BJ (cell line): ENCODE measurements around the gene FAM168A. TPM values are rescaled to one million over a fixed set of nuclear protein-coding genes. Genes with fewer than 3 reads are reported as not detected.

Experiments used
- CTCF ChIA-PET: fragments of 350-600 bp; formaldehyde crosslinking; extraction: SDS; loops from one replicate; lab custom pipeline; 2021; ENCODE audit warnings: antibody characterized with exemption, inconsistent platforms; lab: Yijun Ruan, JAX
- POLR2A ChIA-PET: fragments of 300-600 bp; sonication (Branson Sonifier 250); formaldehyde crosslinking; extraction: SDS; loops from one replicate; lab custom pipeline; 2021; ENCODE audit warnings: antibody characterized with exemption; lab: Charles Lee
- DNase-seq: peaks from one replicate; pipeline ENCODE4 v3.0.0-alpha.2; 2011; ENCODE audit warnings: low read depth
- H3K27me3 ChIP-seq: 2 replicates; pipeline ENCODE4 v1.6.0; 2011; ENCODE audit warnings: low read length; ENCODE audit not compliant: control insufficient read depth, insufficient read depth
- H3K36me3 ChIP-seq: 2 replicates; pipeline ENCODE4 v1.5.1; 2011; ENCODE audit warnings: low read length; ENCODE audit not compliant: control insufficient read depth, insufficient read depth
- H3K4me3 ChIP-seq: 2 replicates; pipeline ENCODE4 v1.5.1; 2011; ENCODE audit warnings: low read depth, mild to moderate bottlenecking, control low read depth, low read length
- polyA plus RNA-seq: library from polyadenylated mRNA; depleted of rRNA; stranded (reverse); fragments of >200 nt; gene quantifications from 2 replicates; pipeline ENCODE4 v1.2.3, GENCODE V29; 2011
- TF ChIP-seq, protein P1 (sequence below): IDR thresholded peaks from 2 replicates; pipeline ENCODE4 v1.5.1; 2011; ENCODE audit warnings: low read depth, mild to moderate bottlenecking, control low read depth, inconsistent platforms, low read length, moderate library complexity; ENCODE audit not compliant: insufficient read depth

FAM168A gene
- polyA plus RNA-seq, 1 experiment, result 19.1 TPM

DNA sequence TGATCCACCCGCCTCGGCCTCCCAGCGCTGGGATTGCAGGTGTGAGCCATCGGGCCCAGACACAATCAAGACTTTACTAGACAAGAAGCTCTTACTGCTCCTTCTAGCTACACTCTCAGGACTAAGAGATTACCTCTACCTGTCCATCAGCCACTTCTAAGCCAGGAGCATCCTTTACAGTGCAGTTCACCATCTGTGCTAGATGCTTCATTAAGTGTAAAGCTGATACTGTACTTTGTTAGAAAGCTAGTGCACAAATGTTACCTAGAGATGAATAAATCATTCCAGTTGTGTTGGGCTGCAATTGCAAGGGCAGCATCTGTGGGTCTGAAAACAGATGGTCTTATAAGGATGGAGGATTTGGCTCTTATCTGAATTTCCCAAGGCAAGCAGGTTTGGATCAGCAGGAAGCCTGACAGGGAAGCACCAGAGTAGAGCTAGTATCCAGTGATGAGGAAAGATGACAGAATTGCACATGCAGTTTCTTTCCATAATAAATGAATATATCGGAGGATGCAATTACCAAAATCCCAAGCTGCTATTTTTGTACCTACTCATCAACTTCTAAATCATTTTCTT, 58.3 kb downstream of the FAM168A start:
- H3K27me3 ChIP-seq, result no peaks in the 10 kb centered on the region
- H3K36me3 ChIP-seq, result no peaks in the 10 kb centered on the region
- TF ChIP-seq, protein P1, sequence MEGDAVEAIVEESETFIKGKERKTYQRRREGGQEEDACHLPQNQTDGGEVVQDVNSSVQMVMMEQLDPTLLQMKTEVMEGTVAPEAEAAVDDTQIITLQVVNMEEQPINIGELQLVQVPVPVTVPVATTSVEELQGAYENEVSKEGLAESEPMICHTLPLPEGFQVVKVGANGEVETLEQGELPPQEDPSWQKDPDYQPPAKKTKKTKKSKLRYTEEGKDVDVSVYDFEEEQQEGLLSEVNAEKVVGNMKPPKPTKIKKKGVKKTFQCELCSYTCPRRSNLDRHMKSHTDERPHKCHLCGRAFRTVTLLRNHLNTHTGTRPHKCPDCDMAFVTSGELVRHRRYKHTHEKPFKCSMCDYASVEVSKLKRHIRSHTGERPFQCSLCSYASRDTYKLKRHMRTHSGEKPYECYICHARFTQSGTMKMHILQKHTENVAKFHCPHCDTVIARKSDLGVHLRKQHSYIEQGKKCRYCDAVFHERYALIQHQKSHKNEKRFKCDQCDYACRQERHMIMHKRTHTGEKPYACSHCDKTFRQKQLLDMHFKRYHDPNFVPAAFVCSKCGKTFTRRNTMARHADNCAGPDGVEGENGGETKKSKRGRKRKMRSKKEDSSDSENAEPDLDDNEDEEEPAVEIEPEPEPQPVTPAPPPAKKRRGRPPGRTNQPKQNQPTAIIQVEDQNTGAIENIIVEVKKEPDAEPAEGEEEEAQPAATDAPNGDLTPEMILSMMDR, result no peak
- H3K4me3 ChIP-seq, result no peak overlapping the region
- DNase-seq, result no peak
- ChIA-PET CTCF (no interaction called here), POLR2A (no interaction called here)

DNA sequence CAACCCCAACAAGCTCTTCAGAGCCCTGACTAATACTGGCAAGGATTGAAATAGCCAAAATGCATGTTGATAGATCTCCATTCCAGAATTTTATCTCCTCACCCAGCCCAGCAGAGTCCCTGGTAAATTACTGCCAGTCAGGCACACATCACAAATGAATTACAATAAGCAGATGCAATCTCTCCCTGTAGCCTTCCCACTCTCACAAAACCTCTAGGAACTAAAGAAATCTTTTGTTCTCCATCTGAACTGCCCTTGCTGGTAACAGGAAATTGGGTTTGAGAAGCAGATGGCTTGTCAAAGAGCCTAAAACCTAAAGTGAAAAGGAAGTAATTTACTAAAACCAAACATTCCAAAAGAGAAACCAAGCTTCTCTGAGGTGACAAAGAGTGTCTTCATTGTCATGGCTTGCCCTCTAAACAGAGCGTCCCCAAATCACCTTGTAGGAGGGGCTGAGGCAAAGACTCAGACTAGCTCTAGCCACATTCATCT, 59.5 kb downstream of the FAM168A start:
- CTCF ChIA-PET, result interaction anchor here (1.3 kb wide), 1 partner anchor 60 kb away, joined by 3 read pairs; no protein-coding TSS in a partner anchor
- H3K27me3 ChIP-seq, result no peaks in the 10 kb centered on the region

DNA sequence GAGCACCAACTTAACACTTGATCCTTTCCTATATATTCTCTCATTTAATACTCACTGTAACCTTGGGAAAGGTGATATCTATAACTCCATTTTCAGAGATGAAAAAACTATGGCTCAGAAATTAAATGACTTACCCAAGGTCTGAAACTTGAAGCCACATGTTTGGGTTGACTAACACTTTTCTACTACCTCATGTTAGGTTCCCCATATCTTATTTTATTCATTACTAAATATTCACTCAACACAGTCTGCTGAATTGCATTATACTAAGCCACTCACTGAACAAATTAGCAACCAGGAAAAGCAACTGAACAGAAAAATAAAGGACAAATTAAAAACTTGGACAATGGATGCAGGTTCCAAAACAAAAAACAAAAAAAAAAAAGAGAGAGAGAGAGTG, 59.9 kb downstream of the FAM168A start:
- CTCF ChIA-PET, result interaction anchor here (1.3 kb wide), 1 partner anchor 60 kb away, joined by 3 read pairs; no protein-coding TSS in a partner anchor

More for the DNA sequence above, 59.5 kb downstream of the FAM168A start:
- Histone ChIP-seq H3K36me3 (no peaks in the 10 kb centered on the region), H3K4me3 (no peak overlapping the region)
- POLR2A ChIA-PET, result no interaction called here
- TF ChIP-seq, protein P1, result no peak
- no peak for DNase-seq

DNA sequence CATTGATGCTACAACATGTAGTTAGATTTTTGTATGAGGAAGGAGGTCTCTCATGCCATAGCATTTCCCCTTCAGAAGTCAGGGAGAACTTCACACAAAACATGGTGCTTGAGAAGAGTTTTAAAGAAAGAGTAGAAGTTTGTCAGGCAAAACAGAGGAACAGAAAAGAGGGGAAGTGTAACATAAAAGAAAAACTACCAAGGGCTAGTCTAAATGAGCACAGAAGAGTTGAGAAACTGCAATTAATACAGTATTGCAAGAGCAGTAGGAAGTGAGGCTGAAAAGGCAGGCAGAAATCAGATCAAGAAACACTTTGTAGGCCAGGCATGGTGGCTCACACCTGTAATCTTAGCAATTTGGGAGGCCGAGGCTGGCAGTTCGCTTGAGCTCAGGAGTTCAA, 61.0 kb downstream of the FAM168A start:
- TF ChIP-seq, protein P1, result no peak
- Histone ChIP-seq H3K27me3 (no peaks in the 10 kb centered on the region), H3K36me3 (no peaks in the 10 kb centered on the region), H3K4me3 (no peak overlapping the region)
- POLR2A ChIA-PET, result no interaction called here
- DNase-seq, result no peak
- CTCF ChIA-PET, result interaction anchor here (0.6 to 0.7 kb wide), 2 partner anchors 14 to 994 kb away, joined by 3 read pairs; no protein-coding TSS in a partner anchor

More for the DNA sequence above, 59.9 kb downstream of the FAM168A start:
- TF ChIP-seq, protein P1, result no peak
- H3K36me3 ChIP-seq, result no peaks in the 10 kb centered on the region
- POLR2A ChIA-PET, result no interaction called here
- no peaks in the 10 kb centered on the region for H3K27me3 ChIP-seq
- DNase-seq, result no peak
- no peak overlapping the region for H3K4me3 ChIP-seq

DNA sequence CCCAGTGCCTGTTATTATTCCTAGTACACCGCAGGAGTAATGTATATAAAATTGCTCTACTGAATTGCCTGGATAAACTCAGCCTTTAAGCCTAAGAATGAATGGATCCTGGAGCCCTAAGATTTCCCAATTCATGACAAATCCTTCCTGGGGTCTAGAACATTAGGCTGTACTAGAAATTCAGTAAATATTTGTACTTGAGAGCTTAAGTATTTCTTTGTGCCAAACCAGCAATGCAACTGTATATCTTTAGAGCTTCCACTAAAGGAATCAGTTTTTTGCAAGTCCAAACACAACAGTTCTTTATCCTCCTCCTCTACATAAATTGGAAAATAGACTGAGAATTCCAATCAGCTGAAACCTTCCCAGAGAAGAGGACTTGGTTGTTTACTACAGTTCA, 65.6 kb downstream of the FAM168A start:
- DNase-seq, result no peak
- TF ChIP-seq, protein P1, result no peak
- POLR2A ChIA-PET, result no interaction called here
- Histone ChIP-seq H3K4me3 (no peak overlapping the region), H3K27me3 (no peaks in the 10 kb centered on the region), H3K36me3 (no peaks in the 10 kb centered on the region)
- CTCF ChIA-PET, result interaction anchor here (1.0 to 1.3 kb wide), 2 partner anchors 11 to 53 kb away, joined by 3 read pairs; no protein-coding TSS in a partner anchor
